H9 (cell line): ENCODE measurements around the gene BPIFB6. TPM values are rescaled to one million over a fixed set of nuclear protein-coding genes. Genes with fewer than 3 reads are reported as not detected.

Source experiments
- DNase-seq: peaks from one replicate; pipeline ENCODE4 v3.0.0-alpha.2; 2017
- H2AFZ ChIP-seq: one replicate; pipeline ENCODE4 v1.6.1; 2013; ENCODE audit warnings: mild to moderate bottlenecking, low read length, control low read depth, moderate library complexity
- H2AK5ac ChIP-seq: 2 replicates; pipeline ENCODE4 v1.6.1; 2013; ENCODE audit warnings: low read length, control low read depth, mixed read lengths; ENCODE audit not compliant: insufficient read length
- H2BK120ac ChIP-seq: one replicate; pipeline ENCODE4 v1.6.1; 2013; ENCODE audit warnings: low read depth, mild to moderate bottlenecking, low read length, control low read depth, inconsistent platforms; ENCODE audit not compliant: poor library complexity, severe bottlenecking
- H2BK12ac ChIP-seq: 2 replicates; pipeline ENCODE4 v1.6.1; 2013; ENCODE audit warnings: low read length, control low read depth, mixed read lengths, low read depth; ENCODE audit not compliant: insufficient read length
- H2BK15ac ChIP-seq: 2 replicates; pipeline ENCODE4 v1.6.1; 2013; ENCODE audit warnings: low read depth, low read length, control low read depth
- H2BK20ac ChIP-seq: one replicate; pipeline ENCODE4 v1.6.1; 2013; ENCODE audit warnings: low read depth, mild to moderate bottlenecking, low read length, control low read depth, inconsistent platforms; ENCODE audit not compliant: poor library complexity, severe bottlenecking
- H2BK5ac ChIP-seq: 2 replicates; pipeline ENCODE4 v1.6.1; 2013; ENCODE audit warnings: low read length, control low read depth, mixed read lengths; ENCODE audit not compliant: insufficient read length
- H3K14ac ChIP-seq: 2 replicates; pipeline ENCODE4 v1.6.1; 2013; ENCODE audit warnings: low read length, control low read depth; ENCODE audit not compliant: insufficient read depth
- H3K18ac ChIP-seq: 2 replicates; pipeline ENCODE4 v1.6.1; 2013; ENCODE audit warnings: low read depth, mild to moderate bottlenecking, mixed read lengths, low read length, control low read depth; ENCODE audit not compliant: insufficient read length
- H3K23ac ChIP-seq: 2 replicates; pipeline ENCODE4 v1.6.1; 2013; ENCODE audit warnings: low read length, control low read depth, mixed read lengths, low read depth; ENCODE audit not compliant: insufficient read length
- H3K23me2 ChIP-seq: 2 replicates; pipeline ENCODE4 v1.6.1; 2013; ENCODE audit warnings: low read depth, mild to moderate bottlenecking, mixed read lengths, low read length, control low read depth; ENCODE audit not compliant: insufficient read length, poor library complexity, severe bottlenecking
- H3K27ac ChIP-seq: 2 replicates; pipeline ENCODE4 v1.5.1; 2013; ENCODE audit warnings: low read length, control low read depth, mixed read lengths, low read depth; ENCODE audit not compliant: insufficient read length
- H3K27me3 ChIP-seq: 2 replicates; pipeline ENCODE4 v1.6.1; 2013; ENCODE audit warnings: low read length, control low read depth, inconsistent platforms; ENCODE audit not compliant: insufficient read depth
- H3K4ac ChIP-seq: 2 replicates; pipeline ENCODE4 v1.6.1; 2013; ENCODE audit warnings: low read depth, mild to moderate bottlenecking, control low read depth, inconsistent platforms, low read length, moderate library complexity
- H3K4me1 ChIP-seq: 2 replicates; pipeline ENCODE4 v1.6.1; 2013; ENCODE audit warnings: low read length, control low read depth, inconsistent platforms; ENCODE audit not compliant: insufficient read depth
- H3K4me2 ChIP-seq: 2 replicates; pipeline ENCODE4 v1.6.1; 2013; ENCODE audit warnings: low read length, control low read depth, mixed read lengths; ENCODE audit not compliant: insufficient read length, insufficient read depth
- H3K56ac ChIP-seq: 2 replicates; pipeline ENCODE4 v1.6.1; 2013; ENCODE audit warnings: low read depth, mild to moderate bottlenecking, mixed read lengths, low read length, control low read depth; ENCODE audit not compliant: insufficient read length
- H3K79me1 ChIP-seq: 2 replicates; pipeline ENCODE4 v1.6.1; 2013; ENCODE audit warnings: low read depth, mild to moderate bottlenecking, moderate library complexity, low read length, control low read depth, inconsistent platforms; ENCODE audit not compliant: insufficient read depth, poor library complexity, severe bottlenecking
- H3K79me2 ChIP-seq: 2 replicates; pipeline ENCODE4 v1.6.1; 2013; ENCODE audit warnings: low read length, control low read depth, inconsistent platforms; ENCODE audit not compliant: insufficient read depth
- H3K9ac ChIP-seq: 2 replicates; pipeline ENCODE4 v1.6.1; 2013; ENCODE audit warnings: low read length, control low read depth, mixed read lengths; ENCODE audit not compliant: insufficient read length; ENCODE audit errors: extremely low read depth
- H3K9me3 ChIP-seq: one replicate; pipeline ENCODE4 v1.6.1; 2013; ENCODE audit warnings: low read depth, low read length, inconsistent platforms; ENCODE audit not compliant: control insufficient read depth
- H3T11ph ChIP-seq: one replicate; pipeline ENCODE4 v1.6.1; 2013; ENCODE audit warnings: mild to moderate bottlenecking, low read length, control low read depth, inconsistent platforms
- H4K20me1 ChIP-seq: one replicate; pipeline ENCODE4 v1.6.1; 2013; ENCODE audit not compliant: control insufficient read depth, insufficient read length, insufficient read depth
- H4K5ac ChIP-seq: 2 replicates; pipeline ENCODE4 v1.6.1; 2013; ENCODE audit warnings: low read depth, mild to moderate bottlenecking, mixed read lengths, low read length, control low read depth; ENCODE audit not compliant: insufficient read length
- H4K8ac ChIP-seq: replicated peaks from 2 replicates; pipeline ENCODE4 v1.6.1; 2013; ENCODE audit warnings: low read length, control low read depth, mixed read lengths, low read depth; ENCODE audit not compliant: insufficient read length
- H4K91ac ChIP-seq: 2 replicates; pipeline ENCODE4 v1.6.1; 2013; ENCODE audit warnings: low read depth, mild to moderate bottlenecking, moderate library complexity, mixed read lengths, low read length, control low read depth; ENCODE audit not compliant: insufficient read length
- H3K27ac Mint-ChIP-seq, 3 experiments: 2 replicates in 2 of 3; 3 replicates in 1 of 3; pipeline ENCODE4 v1.8.0; 2020 to 2021; ENCODE audit warnings: mixed read lengths in 3 of 3, mild to moderate bottlenecking in 1 of 3, moderate library complexity in 1 of 3
- H3K27me3 Mint-ChIP-seq: 2 replicates; pipeline ENCODE4 v1.8.0; 2021; ENCODE audit warnings: low read depth, mild to moderate bottlenecking, moderate library complexity, mixed read lengths
- H3K36me3 Mint-ChIP-seq, 3 experiments: 2 replicates in 2 of 3; 3 replicates in 1 of 3; pipeline ENCODE4 v1.8.0; 2020 to 2021; ENCODE audit warnings: low read depth in 3 of 3, mixed read lengths in 3 of 3; ENCODE audit not compliant: insufficient read depth in 1 of 3
- H3K4me1 Mint-ChIP-seq, 2 experiments: 2 replicates each; pipeline ENCODE4 v1.8.0; 2020; ENCODE audit warnings: mixed read lengths in 2 of 2
- H3K4me3 Mint-ChIP-seq, 2 experiments: 2 replicates in 1 of 2; 3 replicates in 1 of 2; pipeline ENCODE4 v1.8.0; 2020 to 2021; ENCODE audit warnings: mild to moderate bottlenecking in 2 of 2, mixed read lengths in 2 of 2, moderate library complexity in 1 of 2
- H3K9me3 Mint-ChIP-seq, 2 experiments: 2 replicates in 1 of 2; 3 replicates in 1 of 2; pipeline ENCODE4 v1.8.0; 2020; ENCODE audit warnings: mild to moderate bottlenecking in 2 of 2, mixed read lengths in 2 of 2, moderate library complexity in 1 of 2
- CTCF ChIP-seq: fragments of 200-600 bp; sonication (generic); conservative IDR thresholded peaks from 3 replicates; pipeline ENCODE4 v1.8.0; 2021; ENCODE audit warnings: antibody characterized with exemption, mild to moderate bottlenecking
- WGBS: extraction: QIAGEN DNeasy Blood & Tissue Kit; methylation state at CpG from one replicate; pipeline ENCODE4 v1.1.7; 2013; ENCODE audit warnings: missing lambda C conversion rate, low lambda C conversion rate, mixed read lengths; ENCODE audit not compliant: insufficient read length; ENCODE audit errors: extremely low coverage; 5-methylcytosine and 5-hydroxymethylcytosine counted together
- total RNA-seq: library from RNA; stranded (reverse); gene quantifications from 2 replicates; pipeline ENCODE4 v1.2.1, GENCODE V29; 2021

Gene BPIFB6
- total RNA-seq, 1 experiment from 2014 or later, result not detected

- H4K91ac ChIP-seq, result no peak overlapping the region
- no peaks in the 10 kb centered on the region for H3K9me3 Mint-ChIP-seq
Observed at GRCh38 chr20:32987044-32987825, 44.2 kb upstream of the BPIFB6 start.

More at GRCh38 chr20:32987044-32987825, 44.2 kb upstream of the BPIFB6 start:
- Histone ChIP-seq H3K27me3 (no peaks in the 10 kb centered on the region), H3K23me2 (no peaks in the 10 kb centered on the region), H2BK15ac (no peak overlapping the region), H3K9me3 (no peaks in the 10 kb centered on the region), H2BK120ac (no peak overlapping the region), H3K27ac (no peak overlapping the region), H3K4ac (no peak overlapping the region), H3K9ac (no peak overlapping the region), H3K79me1 (no peaks in the 10 kb centered on the region), H2AFZ (no peak overlapping the region), H2BK12ac (no peak overlapping the region), H4K5ac (no peak overlapping the region), H3K4me2 (no peak overlapping the region), H3K14ac (no peak overlapping the region), H4K8ac (no peak overlapping the region), H3K4me1 (no peaks in the 10 kb centered on the region), H3K18ac (no peak overlapping the region), H3T11ph (no peak overlapping the region), H2BK20ac (no peak overlapping the region), H3K23ac (no peak overlapping the region), H3K79me2 (no peaks in the 10 kb centered on the region), H3K56ac (no peak overlapping the region), H4K20me1 (no peaks in the 10 kb centered on the region), H2AK5ac (no peak overlapping the region), H2BK5ac (no peak overlapping the region)
- no peaks in the 10 kb centered on the region for H3K36me3 Mint-ChIP-seq
- TF ChIP-seq CTCF, result no peak
- H3K27ac Mint-ChIP-seq, result no peak overlapping the region
- WGBS, result no CpG with 5 or more reads among the region's 11 CpGs
- no peak for DNase-seq
- peaks cover 5 to 6% of the 10 kb centered on the region in 2 experiments; a peak in 1 of 4 replicates for H3K4me1 Mint-ChIP-seq
- peaks cover 4% of the 10 kb centered on the region for H3K27me3 Mint-ChIP-seq
- no peak overlapping the region for H3K4me3 Mint-ChIP-seq
